IPS-NIHi11 (cell line): ENCODE measurements around the gene DOK7.
"Not testable (repeated sequence)": the region's sequence is repeated elsewhere in the genome, so short reads cannot be mapped to it uniquely, and the experiment has no call there.

ENCODE experiments used
- DNase-seq: peaks from one replicate; pipeline ENCODE4 v3.0.0; 2012; ENCODE audit warnings: mixed read lengths, low spot score

Gene DOK7

GRCh38 chr4:3533423-3533820, 70.3 kb downstream of the DOK7 start:
- no peak for DNase-seq

- not testable (repeated sequence) for DNase-seq
Measured at GRCh38 chr4:3535812-3536211, 72.7 kb downstream of the DOK7 start.

GRCh38 chr4:3538906-3539305, 75.8 kb downstream of the DOK7 start:
- DNase-seq = not testable (repeated sequence)

- DNase-seq = not testable (repeated sequence)
Measured at GRCh38 chr4:3543415-3543814, 80.3 kb downstream of the DOK7 start.
